AG09319 (cell line): ENCODE data around the gene ZNF485.
"Not testable (repeated sequence)": the region's sequence is repeated elsewhere in the genome, so short reads cannot be mapped to it uniquely, and the experiment has no call there.

Experiments used
- DNase-seq: peaks from one replicate; pipeline ENCODE4 v3.0.0-alpha.2; 2010; ENCODE audit warnings: low read depth; ENCODE audit errors: extremely low read depth
- CTCF ChIP-seq: IDR thresholded peaks from 2 replicates; pipeline ENCODE4 v1.5.1; 2011; ENCODE audit warnings: low read depth, mild to moderate bottlenecking, inconsistent platforms, low read length, moderate library complexity

ZNF485 gene

GRCh38 chr10:43610636-43611035 lies 4.4 kb downstream of the ZNF485 start:
- DNase-seq: no peak
- no peak for TF ChIP-seq CTCF

GRCh38 chr10:43616697-43617370 lies 10.6 kb downstream of the ZNF485 start:
- no peak for DNase-seq
- no peak for TF ChIP-seq CTCF

- TF ChIP-seq CTCF: no peak
- DNase-seq: no peak
Measured at GRCh38 chr10:43619368-43619767, 13.1 kb downstream of the ZNF485 start.

- DNase-seq: no peak
Measured at GRCh38 chr10:43622038-43622437, 15.8 kb downstream of the ZNF485 start.

GRCh38 chr10:43623351-43623750 lies 17.1 kb downstream of the ZNF485 start:
- TF ChIP-seq CTCF: no peak
- DNase-seq: no peak

More at GRCh38 chr10:43622038-43622437, 15.8 kb downstream of the ZNF485 start:
- TF ChIP-seq CTCF: no peak

GRCh38 chr10:43627942-43628341 lies 21.7 kb downstream of the ZNF485 start:
- no peak for TF ChIP-seq CTCF
- no peak for DNase-seq

GRCh38 chr10:43628956-43629355 lies 22.7 kb downstream of the ZNF485 start:
- DNase-seq: no peak
- no peak for TF ChIP-seq CTCF

- not testable (repeated sequence) for DNase-seq
Measured at GRCh38 chr10:43635816-43636215, 29.6 kb downstream of the ZNF485 start.
